HUES6 (cell line): ENCODE measurements around the gene PLXND1.
"Not testable (repeated sequence)": the region's sequence is repeated elsewhere in the genome, so short reads cannot be mapped to it uniquely, and the experiment has no call there.

ENCODE experiments used
- H3K27ac ChIP-seq: 2 replicates; pipeline ENCODE4 v1.7.0; 2013; ENCODE audit warnings: low read depth, mild to moderate bottlenecking, low read length, inconsistent platforms
- H3K27me3 ChIP-seq: 2 replicates; pipeline ENCODE4 v1.6.1; 2013; ENCODE audit warnings: low read length; ENCODE audit not compliant: control insufficient read depth, insufficient read depth
- H3K36me3 ChIP-seq: 2 replicates; pipeline ENCODE4 v1.6.1; 2013; ENCODE audit warnings: low read length; ENCODE audit not compliant: control insufficient read depth, insufficient read depth
- H3K4me1 ChIP-seq: 2 replicates; pipeline ENCODE4 v1.6.1; 2013; ENCODE audit warnings: low read length; ENCODE audit not compliant: control insufficient read depth, insufficient read depth
- H3K4me3 ChIP-seq: 2 replicates; pipeline ENCODE4 v1.5.1; 2013; ENCODE audit warnings: low read depth, low read length
- H3K9ac ChIP-seq: one replicate; pipeline ENCODE4 v1.6.1; 2013; ENCODE audit warnings: mild to moderate bottlenecking, low read length
- H3K9me3 ChIP-seq: 2 replicates; pipeline ENCODE4 v1.6.1; 2013; ENCODE audit warnings: low read depth, low read length; ENCODE audit not compliant: control insufficient read depth, insufficient read depth

PLXND1 gene

DNA sequence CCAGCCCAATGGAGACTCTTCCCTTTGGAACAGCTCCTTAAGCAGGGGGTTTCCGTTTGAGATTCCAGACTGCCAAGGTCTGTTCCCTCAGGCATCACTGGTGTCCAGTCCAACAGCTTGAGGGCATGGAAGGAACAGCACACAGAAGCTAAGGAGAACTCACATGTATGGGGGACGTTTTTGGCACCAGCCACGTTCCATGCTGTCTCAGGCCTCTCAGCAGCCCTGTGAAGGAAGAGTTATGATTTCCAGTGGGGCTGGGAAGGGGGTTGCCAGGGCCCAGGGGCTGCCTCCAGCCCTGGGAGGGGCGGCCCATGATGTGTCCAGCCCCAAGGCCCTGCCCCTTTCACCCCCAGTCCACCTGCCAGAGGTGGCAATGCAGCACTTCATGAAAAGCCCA lies 85.5 kb downstream of the PLXND1 start:
- Histone ChIP-seq H3K9ac (no peak overlapping the region), H3K27me3 (no peaks in the 10 kb centered on the region), H3K4me1 (peaks cover 2% of the 10 kb centered on the region; the same call in 1 of the 2 replicates), H3K27ac (no peak overlapping the region), H3K9me3 (no peaks in the 10 kb centered on the region), H3K4me3 (no peak overlapping the region), H3K36me3 (peaks cover 17% of the 10 kb centered on the region)

GRCh38 chr3:129519896-129520715 lies 86.4 kb downstream of the PLXND1 start:
- no peaks in the 10 kb centered on the region for H3K27me3 ChIP-seq
- peaks cover 20% of the 10 kb centered on the region for H3K36me3 ChIP-seq
- H3K27ac ChIP-seq, result no peak overlapping the region
- H3K4me1 ChIP-seq, result peaks cover 2% of the 10 kb centered on the region; the same call in 1 of the 2 replicates
- H3K9me3 ChIP-seq, result no peaks in the 10 kb centered on the region
- no peak overlapping the region for H3K4me3 ChIP-seq
- H3K9ac ChIP-seq, result no peak overlapping the region

GRCh38 chr3:129519449-129519848 lies 87.0 kb downstream of the PLXND1 start:
- peaks cover 2% of the 10 kb centered on the region; the same call in 1 of the 2 replicates for H3K4me1 ChIP-seq
- no peak overlapping the region for H3K27ac ChIP-seq
- H3K4me3 ChIP-seq, result no peak overlapping the region
- H3K27me3 ChIP-seq, result no peaks in the 10 kb centered on the region
- peaks cover 20% of the 10 kb centered on the region for H3K36me3 ChIP-seq
- H3K9me3 ChIP-seq, result no peaks in the 10 kb centered on the region
- no peak overlapping the region for H3K9ac ChIP-seq

DNA sequence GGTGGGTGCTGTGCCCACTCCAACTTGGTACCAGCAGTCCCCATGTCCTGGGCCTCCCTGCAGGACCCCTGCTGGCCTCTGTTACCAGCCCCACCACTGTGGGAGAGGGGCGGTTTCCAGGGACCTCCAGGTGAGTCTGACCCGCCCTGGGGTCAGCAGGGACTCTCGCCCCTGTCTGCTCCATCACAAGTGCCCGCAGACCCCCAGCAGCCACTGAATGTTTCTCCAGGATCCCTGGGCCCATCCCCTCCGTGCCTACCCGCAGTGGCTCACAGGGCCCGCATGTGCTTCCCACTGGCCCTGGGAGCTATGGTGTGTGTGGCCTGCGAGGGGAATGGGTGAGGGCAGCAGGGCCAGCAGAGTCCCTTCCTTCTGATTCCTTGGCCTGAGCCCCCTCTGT lies 87.9 kb downstream of the PLXND1 start:
- Histone ChIP-seq H3K27ac (no peak overlapping the region), H3K9ac (no peak overlapping the region), H3K36me3 (peaks cover 24% of the 10 kb centered on the region), H3K4me1 (peaks cover 2% of the 10 kb centered on the region; the same call in 1 of the 2 replicates), H3K27me3 (no peaks in the 10 kb centered on the region), H3K4me3 (no peak overlapping the region), H3K9me3 (no peaks in the 10 kb centered on the region)

DNA sequence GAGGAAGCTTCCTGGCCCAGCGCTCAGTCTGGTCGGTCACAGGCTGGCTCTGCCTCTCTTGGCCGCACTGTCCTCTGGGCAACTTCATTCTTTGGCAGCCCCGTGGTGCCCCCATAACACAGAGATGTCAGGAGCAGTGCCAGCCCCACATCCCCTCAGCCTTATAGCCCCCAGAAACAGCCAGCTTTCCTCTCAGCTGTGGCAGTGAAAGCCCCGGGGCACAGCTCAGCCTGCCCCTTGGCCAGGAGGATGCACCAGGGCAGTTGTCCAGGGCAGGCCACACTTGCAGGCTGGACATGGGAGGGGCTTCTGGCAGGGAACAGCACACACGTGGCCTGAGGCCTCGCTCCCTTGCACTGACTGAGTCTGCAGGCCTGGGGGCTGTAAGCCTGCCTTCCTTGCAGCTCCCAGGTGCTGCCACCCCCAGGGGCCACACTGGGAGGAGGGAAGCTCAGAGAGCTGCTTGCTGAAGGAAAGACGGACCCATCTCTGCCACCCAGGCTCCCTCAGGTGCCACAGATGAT lies 88.4 kb downstream of the PLXND1 start:
- Histone ChIP-seq H3K36me3 (peaks cover 28% of the 10 kb centered on the region), H3K4me3 (no peak overlapping the region), H3K4me1 (peaks cover 2% of the 10 kb centered on the region; the same call in 1 of the 2 replicates), H3K9ac (no peak overlapping the region), H3K27me3 (no peaks in the 10 kb centered on the region), H3K9me3 (no peaks in the 10 kb centered on the region), H3K27ac (no peak overlapping the region)

- peaks cover 2% of the 10 kb centered on the region; the same call in 1 of the 2 replicates for H3K4me1 ChIP-seq
- H3K9me3 ChIP-seq, result no peaks in the 10 kb centered on the region
- no peaks in the 10 kb centered on the region for H3K27me3 ChIP-seq
- H3K9ac ChIP-seq, result no peak overlapping the region
- peaks cover 29% of the 10 kb centered on the region for H3K36me3 ChIP-seq
- H3K27ac ChIP-seq, result no peak overlapping the region
- H3K4me3 ChIP-seq, result no peak overlapping the region
Observed at GRCh38 chr3:129517516-129517915, 89.0 kb downstream of the PLXND1 start.

DNA sequence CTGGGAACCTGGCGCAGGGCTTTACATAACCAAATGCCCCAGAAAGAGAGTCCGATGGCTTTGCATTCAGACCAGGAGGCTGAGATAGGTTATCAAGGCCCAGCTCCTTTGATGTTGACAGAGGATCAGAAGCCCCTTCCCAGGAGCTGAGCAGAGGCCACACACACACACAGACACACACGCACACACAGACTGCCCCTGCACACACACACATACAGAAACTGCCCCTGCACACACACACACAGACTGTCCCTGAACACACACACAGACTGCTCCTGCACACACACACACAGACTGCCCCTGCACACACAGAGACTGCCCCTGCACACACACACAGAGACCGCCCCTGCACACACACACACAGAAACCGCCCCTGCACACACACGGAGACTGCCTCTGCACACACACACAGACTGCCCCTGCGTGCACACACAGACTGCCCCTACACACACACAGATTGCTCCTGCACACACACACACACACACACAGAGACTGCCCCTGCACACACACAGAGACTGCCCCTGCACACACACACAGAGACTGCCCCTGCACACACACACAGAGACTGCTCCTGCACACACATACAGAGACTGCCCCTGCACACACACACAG lies 90.5 kb downstream of the PLXND1 start:
- not testable (repeated sequence) for H3K9me3 ChIP-seq, H3K27ac ChIP-seq, H3K9ac ChIP-seq, H3K4me3 ChIP-seq, H3K27me3 ChIP-seq, H3K4me1 ChIP-seq
- H3K36me3 ChIP-seq, result peaks cover 41% of the 10 kb centered on the region

- not testable (repeated sequence) for H3K9ac ChIP-seq, H3K27ac ChIP-seq, H3K9me3 ChIP-seq, H3K27me3 ChIP-seq, H3K4me1 ChIP-seq, H3K4me3 ChIP-seq
- H3K36me3 ChIP-seq, result peaks cover 43% of the 10 kb centered on the region
Observed at GRCh38 chr3:129515108-129515820, 91.2 kb downstream of the PLXND1 start.

DNA sequence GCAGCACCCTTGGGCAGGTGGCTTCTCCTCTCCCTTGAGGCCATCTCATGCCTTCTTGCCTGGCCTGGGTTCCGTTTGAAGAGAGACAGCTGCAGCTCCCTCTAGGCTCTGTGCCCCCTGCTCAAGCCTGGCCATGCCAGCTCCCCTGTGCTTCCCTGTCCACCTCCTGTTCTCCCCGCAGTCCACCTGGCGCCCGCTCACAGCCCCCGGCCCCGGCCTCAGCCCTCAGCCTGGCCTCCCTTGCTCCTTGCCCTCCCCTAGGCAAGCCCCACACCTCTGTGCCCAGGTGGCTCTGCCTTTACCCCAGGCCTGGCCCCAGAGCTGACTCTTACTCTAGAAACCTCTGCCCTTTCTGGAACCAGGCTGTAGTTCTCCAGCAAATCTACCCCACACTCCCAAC lies 91.9 kb downstream of the PLXND1 start:
- Histone ChIP-seq H3K27ac (no peak overlapping the region), H3K9ac (no peak overlapping the region), H3K9me3 (no peaks in the 10 kb centered on the region), H3K4me3 (no peak overlapping the region), H3K27me3 (no peaks in the 10 kb centered on the region), H3K36me3 (peaks cover 41% of the 10 kb centered on the region), H3K4me1 (no peaks in the 10 kb centered on the region)

- Histone ChIP-seq H3K9me3 (no peaks in the 10 kb centered on the region), H3K4me3 (no peak overlapping the region), H3K27me3 (no peaks in the 10 kb centered on the region), H3K27ac (no peak overlapping the region), H3K36me3 (peaks cover 41% of the 10 kb centered on the region), H3K9ac (no peak overlapping the region), H3K4me1 (no peaks in the 10 kb centered on the region)
Observed at GRCh38 chr3:129514110-129514509, 92.4 kb downstream of the PLXND1 start.

- H3K4me1 ChIP-seq, result no peaks in the 10 kb centered on the region
- no peak overlapping the region for H3K4me3 ChIP-seq
- peaks cover 41% of the 10 kb centered on the region for H3K36me3 ChIP-seq
- no peak overlapping the region for H3K9ac ChIP-seq
- no peak overlapping the region for H3K27ac ChIP-seq
- H3K9me3 ChIP-seq, result no peaks in the 10 kb centered on the region
- no peaks in the 10 kb centered on the region for H3K27me3 ChIP-seq
Observed at GRCh38 chr3:129513705-129514104, 92.8 kb downstream of the PLXND1 start.
